ENCODE results near the gene ATP11A.

DNA sequence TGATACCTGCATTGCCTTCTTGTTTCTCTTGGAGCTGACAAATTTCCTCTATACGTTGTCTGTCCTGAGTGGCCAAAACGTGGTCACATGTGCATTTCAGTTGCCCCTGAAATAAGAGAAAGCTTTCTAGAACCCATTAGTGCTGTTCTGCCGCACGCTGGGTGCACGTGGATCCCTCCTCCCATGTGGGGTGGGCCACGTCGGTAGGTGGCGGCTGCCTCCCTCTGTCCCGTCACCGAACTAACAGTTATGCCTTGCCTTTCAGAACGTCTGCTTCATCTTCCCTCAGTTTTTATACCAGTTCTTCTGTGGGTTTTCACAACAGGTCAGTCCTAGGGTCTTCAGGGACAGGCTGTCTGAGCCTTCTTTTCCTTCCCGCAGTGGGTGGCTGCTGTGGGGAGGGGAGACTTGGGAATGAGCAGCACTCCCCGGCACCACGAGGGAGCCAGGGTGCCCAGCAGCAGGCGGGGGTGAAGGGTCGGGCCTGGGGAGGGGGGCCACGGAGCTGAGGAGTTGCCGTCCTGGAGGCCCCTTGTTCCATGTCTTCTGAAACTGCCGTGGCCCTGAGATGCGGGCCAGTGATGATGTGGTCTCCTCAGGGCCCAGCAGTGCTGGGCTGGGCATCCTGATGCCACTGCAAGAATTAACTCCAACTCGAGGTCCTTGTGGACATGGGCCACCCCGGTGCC, 169.4 kb downstream of the ATP11A start:
- TF ChIP-seq GATA3 (IDR thresholded peaks at IDR 0.05; ENCODE audit: low read depth, low read length), result no peak
- no peak for TF ChIP-seq GATA2 (IDR thresholded peaks at IDR 0.05; ENCODE audit: low read depth, low read length)
